ENCODE results near the gene SH2B2. TPM values are rescaled to one million over a fixed set of nuclear protein-coding genes. Genes with fewer than 3 reads are reported as not detected.

The SH2B2 gene
- total and polyA plus RNA-seq, 4 donors: 3.3 to 9.7 (median 7.2) TPM

- Histone ChIP-seq H3K27ac (ENCODE audit: low read depth in 1 of 2, low read length in 1 of 2) (no peak overlapping the region), H3K9ac (ENCODE audit: insufficient read depth in 1 of 2, low read length in 2 of 2) (no peak overlapping the region), H3K4me3 (no peak overlapping the region), H3K27me3 (ENCODE audit: control insufficient read depth in 3 of 3, insufficient read depth in 3 of 3, low read length in 2 of 3) (no peaks in the 10 kb centered on the region), H3K4me1 (ENCODE audit: control insufficient read depth in 5 of 5, insufficient read depth in 5 of 5, low read length in 5 of 5) (no peaks in the 10 kb centered on the region), H3K36me3 (ENCODE audit: control insufficient read depth in 4 of 4, insufficient read depth in 4 of 4, low read length in 4 of 4) (peaks cover 12 to 23% (median 14%) of the 10 kb centered on the region in 4 donors), H3K9me3 (ENCODE audit: control insufficient read depth in 4 of 4, insufficient read depth in 3 of 4, low read length in 3 of 4) (no peaks in the 10 kb centered on the region)
- DNase-seq (no peak), ATAC-seq (ENCODE audit: insufficient read depth, low FRiP score) (no peak)
- WGBS, 2 donors: 86 to 88% methylated on average over 4 of the region's 4 CpGs
- no peak for TF ChIP-seq CTCF (IDR thresholded peaks at IDR 0.05; ENCODE audit: control extremely low read depth, extremely low read depth)
Measured at GRCh38 chr7:102244601-102245000, 42.1 kb upstream of the SH2B2 start.

GRCh38 chr7:102248081-102248455 lies 38.6 kb upstream of the SH2B2 start:
- H3K9me3 ChIP-seq (ENCODE audit: control insufficient read depth in 4 of 4, insufficient read depth in 3 of 4, low read length in 3 of 4): no peaks in the 10 kb centered on the region
- no peak for TF ChIP-seq CTCF (IDR thresholded peaks at IDR 0.05; ENCODE audit: control extremely low read depth, extremely low read depth)
- WGBS, 2 donors: 95 to 97% methylated on average over 14 of the region's 14 CpGs
- no peak overlapping the region for H3K4me3 ChIP-seq
- ATAC-seq (ENCODE audit: insufficient read depth, low FRiP score): no peak
- DNase-seq: no peak
- H3K27ac ChIP-seq (ENCODE audit: low read depth in 1 of 2, low read length in 1 of 2): no peak overlapping the region
- H3K4me1 ChIP-seq (ENCODE audit: control insufficient read depth in 5 of 5, insufficient read depth in 5 of 5, low read length in 5 of 5): peaks cover 0 to 4% (median 0%) of the 10 kb centered on the region in 5 donors
- no peak overlapping the region for H3K9ac ChIP-seq (ENCODE audit: insufficient read depth in 1 of 2, low read length in 2 of 2)
- peaks cover 0 to 18% (median 11%) of the 10 kb centered on the region in 4 donors for H3K36me3 ChIP-seq (ENCODE audit: control insufficient read depth in 4 of 4, insufficient read depth in 4 of 4, low read length in 4 of 4)
- no peaks in the 10 kb centered on the region for H3K27me3 ChIP-seq (ENCODE audit: control insufficient read depth in 3 of 3, insufficient read depth in 3 of 3, low read length in 2 of 3)

- ATAC-seq (ENCODE audit: insufficient read depth, low FRiP score) (no peak), DNase-seq (no peak)
- Histone ChIP-seq H3K27ac (ENCODE audit: low read depth in 1 of 2, low read length in 1 of 2) (no peak overlapping the region), H3K9ac (ENCODE audit: insufficient read depth in 1 of 2, low read length in 2 of 2) (no peak overlapping the region), H3K4me1 (ENCODE audit: control insufficient read depth in 5 of 5, insufficient read depth in 5 of 5, low read length in 5 of 5) (peaks cover 0 to 4% (median 0%) of the 10 kb centered on the region in 5 donors), H3K36me3 (ENCODE audit: control insufficient read depth in 4 of 4, insufficient read depth in 4 of 4, low read length in 4 of 4) (peaks cover 0 to 18% (median 10%) of the 10 kb centered on the region in 4 donors), H3K4me3 (no peak overlapping the region), H3K27me3 (ENCODE audit: control insufficient read depth in 3 of 3, insufficient read depth in 3 of 3, low read length in 2 of 3) (no peaks in the 10 kb centered on the region), H3K9me3 (ENCODE audit: control insufficient read depth in 4 of 4, insufficient read depth in 3 of 4, low read length in 3 of 4) (no peaks in the 10 kb centered on the region)
- WGBS, 2 donors: 94% methylated on average over 96 to 117 of the region's 117 CpGs
- TF ChIP-seq CTCF (IDR thresholded peaks at IDR 0.05; ENCODE audit: control extremely low read depth, extremely low read depth): no peak
Measured at GRCh38 chr7:102248456-102249395, 37.9 kb upstream of the SH2B2 start.
